MG63 (cell line): ENCODE results near the gene ZNF827. TPM values are rescaled to one million over a fixed set of nuclear protein-coding genes. Genes with fewer than 3 reads are reported as not detected.
A peak's percentile ranks its signal among the peaks of the same experiment; 100 is the strongest.

Experiments used
- DNase-seq: peaks from one replicate; pipeline ENCODE4 v3.0.0-alpha.2; 2020
- H3K27me3 ChIP-seq: fragments of 250-450 bp; sonication (Bioruptor Pico); 2 replicates; pipeline ENCODE4 v1.5.1; 2020; ENCODE audit warnings: mild to moderate bottlenecking, moderate library complexity
- H3K36me3 ChIP-seq: fragments of 250-450 bp; sonication (Bioruptor Pico); 2 replicates; pipeline ENCODE4 v1.5.1; 2020; ENCODE audit warnings: mild to moderate bottlenecking, moderate library complexity
- H3K4me3 ChIP-seq: fragments of 250-450 bp; sonication (Bioruptor Pico); 2 replicates; pipeline ENCODE4 v1.5.1; 2020; ENCODE audit warnings: mild to moderate bottlenecking, moderate library complexity
- H3K9me3 ChIP-seq: fragments of 250-450 bp; sonication (Bioruptor Pico); 2 replicates; pipeline ENCODE4 v1.5.1; 2020; ENCODE audit warnings: mild to moderate bottlenecking, moderate library complexity
- total RNA-seq: library from RNA; depleted of rRNA; stranded (reverse); fragments of >200 nt; shearing (Covaris generic); gene quantifications from 2 replicates; pipeline ENCODE4 v1.2.3, GENCODE V29; 2014; ENCODE audit warnings: low replicate concordance; rRNA removed

The ZNF827 gene, protein sequence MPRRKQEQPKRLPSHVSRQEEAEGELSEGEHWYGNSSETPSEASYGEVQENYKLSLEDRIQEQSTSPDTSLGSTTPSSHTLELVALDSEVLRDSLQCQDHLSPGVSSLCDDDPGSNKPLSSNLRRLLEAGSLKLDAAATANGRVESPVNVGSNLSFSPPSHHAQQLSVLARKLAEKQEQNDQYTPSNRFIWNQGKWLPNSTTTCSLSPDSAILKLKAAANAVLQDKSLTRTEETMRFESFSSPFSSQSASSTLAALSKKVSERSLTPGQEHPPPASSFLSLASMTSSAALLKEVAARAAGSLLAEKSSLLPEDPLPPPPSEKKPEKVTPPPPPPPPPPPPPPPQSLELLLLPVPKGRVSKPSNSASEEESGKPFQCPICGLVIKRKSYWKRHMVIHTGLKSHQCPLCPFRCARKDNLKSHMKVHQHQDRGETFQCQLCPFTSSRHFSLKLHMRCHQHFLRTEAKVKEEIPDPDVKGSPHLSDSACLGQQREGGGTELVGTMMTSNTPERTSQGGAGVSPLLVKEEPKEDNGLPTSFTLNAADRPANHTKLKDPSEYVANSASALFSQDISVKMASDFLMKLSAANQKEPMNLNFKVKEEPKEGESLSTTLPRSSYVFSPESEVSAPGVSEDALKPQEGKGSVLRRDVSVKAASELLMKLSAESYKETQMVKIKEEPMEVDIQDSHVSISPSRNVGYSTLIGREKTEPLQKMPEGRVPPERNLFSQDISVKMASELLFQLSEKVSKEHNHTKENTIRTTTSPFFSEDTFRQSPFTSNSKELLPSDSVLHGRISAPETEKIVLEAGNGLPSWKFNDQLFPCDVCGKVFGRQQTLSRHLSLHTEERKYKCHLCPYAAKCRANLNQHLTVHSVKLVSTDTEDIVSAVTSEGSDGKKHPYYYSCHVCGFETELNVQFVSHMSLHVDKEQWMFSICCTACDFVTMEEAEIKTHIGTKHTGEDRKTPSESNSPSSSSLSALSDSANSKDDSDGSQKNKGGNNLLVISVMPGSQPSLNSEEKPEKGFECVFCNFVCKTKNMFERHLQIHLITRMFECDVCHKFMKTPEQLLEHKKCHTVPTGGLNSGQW
- 0.86 and 2.1 TPM in 2 replicates for total RNA-seq

DNA sequence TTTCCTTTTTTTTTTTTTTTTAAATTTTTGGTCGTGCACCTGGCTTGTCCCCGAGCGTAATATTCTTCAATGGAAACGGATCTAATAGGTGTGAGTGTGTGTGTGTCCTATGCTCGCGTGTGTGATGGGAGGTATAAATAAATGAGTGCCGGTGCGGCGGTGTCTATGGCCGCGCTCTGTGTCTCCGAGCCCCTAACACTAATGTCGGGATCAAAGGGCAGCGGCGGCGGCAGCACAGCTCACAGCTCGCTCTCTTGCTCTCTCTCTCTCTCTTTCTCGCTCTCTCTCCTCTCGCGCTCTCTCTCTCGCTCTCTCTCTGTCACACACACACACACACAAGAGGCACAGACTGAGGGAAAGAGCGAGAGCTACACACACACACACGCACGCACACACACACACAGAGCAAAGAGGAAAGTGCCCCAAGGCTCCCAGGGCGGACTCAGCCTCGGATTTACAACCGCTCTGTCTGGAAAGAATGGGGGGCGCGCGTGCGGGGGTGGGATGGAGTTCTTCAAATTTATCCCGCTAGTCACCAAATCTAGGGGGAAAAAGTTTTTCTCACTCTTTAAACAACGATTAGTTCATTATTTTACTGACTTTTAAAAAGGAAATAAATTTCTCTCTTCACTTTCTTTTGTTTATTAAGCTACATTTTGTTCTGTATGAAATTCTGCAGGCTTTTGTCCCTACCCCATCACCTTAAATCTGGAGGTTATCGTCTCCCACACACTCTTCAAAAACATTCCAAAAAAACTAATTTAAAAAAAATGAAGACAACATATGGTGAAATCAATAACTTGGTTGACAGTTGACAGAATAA, at the start of gene ZNF827:
ZNF827 (minus strand) TSS at position 206 of the 823 bp plus-strand sequence. CDS start 416 bp downstream, outside the sequence.
- Histone ChIP-seq H3K4me3 (peak within 1 kb of the TSS; percentile 57), H3K36me3 (no peaks in the 10 kb centered on the region), H3K9me3 (no peaks in the 10 kb centered on the region), H3K27me3 (no peaks in the 10 kb centered on the region)
- DNase-seq = peak; percentile 60

DNA sequence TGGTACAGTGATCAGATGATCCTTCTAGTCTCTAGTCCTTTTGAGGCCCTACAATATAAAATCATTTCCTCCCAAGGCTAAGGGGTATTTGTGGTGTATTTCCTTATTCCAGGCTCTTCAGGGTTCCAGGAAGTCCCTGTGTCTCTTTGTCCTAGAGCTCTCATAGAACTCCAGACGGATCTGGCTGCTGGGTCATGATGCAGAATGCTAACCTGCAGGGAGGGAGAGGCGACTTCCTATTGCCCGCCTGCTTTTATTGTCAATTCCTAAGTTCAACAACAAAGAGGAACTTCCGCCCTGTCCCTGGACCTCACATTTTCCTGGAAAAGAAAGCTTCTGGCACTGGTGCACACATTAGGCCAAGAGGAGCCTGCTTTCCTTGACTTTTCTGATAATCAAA, 45.9 kb upstream of the ZNF827 start:
- Histone ChIP-seq H3K4me3 (no peak overlapping the region), H3K27me3 (no peaks in the 10 kb centered on the region), H3K36me3 (no peaks in the 10 kb centered on the region), H3K9me3 (no peaks in the 10 kb centered on the region)
- DNase-seq = no peak

DNA sequence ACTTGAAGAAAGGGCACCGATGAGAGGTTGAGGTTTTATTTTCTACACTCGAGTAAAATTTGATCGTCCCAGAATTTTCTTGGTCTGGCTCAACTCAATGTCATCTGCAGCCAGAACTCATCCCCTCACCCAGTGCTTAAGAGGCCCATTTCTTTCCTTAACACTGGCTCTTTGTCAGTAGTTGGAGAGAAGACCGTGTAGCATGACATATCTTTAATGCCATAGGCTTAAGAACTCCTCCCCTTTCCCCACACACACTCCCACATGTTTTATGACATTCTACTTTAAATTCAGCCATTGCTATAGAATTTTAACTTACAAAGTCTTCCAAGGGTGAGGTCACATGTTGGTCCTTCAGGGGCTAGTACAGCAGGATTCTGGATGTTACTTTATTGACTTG, 44.2 kb upstream of the ZNF827 start:
- Histone ChIP-seq H3K36me3 (no peaks in the 10 kb centered on the region), H3K27me3 (no peaks in the 10 kb centered on the region), H3K4me3 (no peak overlapping the region), H3K9me3 (no peaks in the 10 kb centered on the region)
- DNase-seq = no peak

DNA sequence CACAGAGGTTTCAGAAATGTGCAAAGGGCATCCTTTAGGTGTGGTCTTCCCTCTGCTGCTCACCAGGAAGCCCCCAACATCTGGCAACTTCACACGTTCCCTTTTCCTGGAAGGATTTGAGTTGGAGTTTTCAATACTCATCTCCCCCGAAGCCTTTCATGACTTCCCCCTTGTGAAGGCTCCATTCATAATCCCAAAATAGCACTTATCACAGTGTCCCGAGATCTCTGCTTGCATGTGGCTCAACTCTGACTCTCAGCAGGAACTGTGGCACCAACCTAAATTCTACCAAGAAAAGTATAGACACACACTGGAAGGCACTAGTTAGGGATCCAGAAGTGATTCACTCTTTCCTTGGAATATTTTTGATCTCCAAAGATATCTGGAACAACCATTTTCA, 40.5 kb upstream of the ZNF827 start:
- Histone ChIP-seq H3K9me3 (no peaks in the 10 kb centered on the region), H3K27me3 (no peaks in the 10 kb centered on the region), H3K4me3 (no peak overlapping the region), H3K36me3 (no peaks in the 10 kb centered on the region)
- no peak for DNase-seq

DNA sequence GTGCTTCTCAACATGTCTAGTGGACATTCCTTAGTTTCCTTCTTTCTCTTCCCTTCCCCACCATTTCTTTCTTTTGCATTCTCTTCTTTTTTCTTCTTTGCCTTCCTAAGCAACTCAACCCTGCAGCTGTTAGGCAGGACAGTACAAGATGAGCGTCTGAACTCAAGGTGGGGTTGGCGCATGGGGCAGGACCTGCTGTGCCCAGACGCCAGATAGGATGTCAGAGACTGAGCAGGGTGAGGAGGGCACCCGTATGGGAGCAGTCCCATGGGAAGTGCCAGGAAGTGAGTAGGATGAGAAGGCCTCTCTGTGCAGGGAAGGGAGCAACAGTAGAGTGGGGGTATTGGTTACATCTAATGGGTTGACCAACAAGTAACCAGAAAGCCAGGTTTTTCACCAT, 38.1 kb upstream of the ZNF827 start:
- H3K36me3 ChIP-seq = no peaks in the 10 kb centered on the region
- H3K27me3 ChIP-seq = no peaks in the 10 kb centered on the region
- no peaks in the 10 kb centered on the region for H3K9me3 ChIP-seq
- DNase-seq = no peak
- H3K4me3 ChIP-seq = no peak overlapping the region

DNA sequence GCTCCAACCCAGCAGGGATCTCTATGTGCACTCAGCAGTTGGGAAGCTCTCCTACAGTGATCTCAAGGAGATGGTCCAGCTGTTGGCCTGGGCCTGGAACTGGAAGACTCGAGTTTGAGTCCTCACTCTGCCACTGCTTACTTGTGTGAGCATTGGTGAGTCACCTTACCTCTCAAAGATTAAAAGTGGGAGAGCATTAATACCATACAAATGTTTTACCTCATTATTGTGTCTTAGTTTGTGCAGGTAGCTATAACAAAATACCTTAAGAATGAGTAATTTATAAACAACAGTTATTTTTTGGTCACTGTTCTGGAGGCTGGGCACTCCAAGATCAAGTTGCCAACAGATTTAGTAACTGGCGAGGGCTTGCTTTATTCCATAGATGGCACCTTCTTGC, 21.4 kb upstream of the ZNF827 start:
- Histone ChIP-seq H3K36me3 (no peaks in the 10 kb centered on the region), H3K27me3 (no peaks in the 10 kb centered on the region), H3K4me3 (no peak overlapping the region), H3K9me3 (no peaks in the 10 kb centered on the region)
- no peak for DNase-seq

DNA sequence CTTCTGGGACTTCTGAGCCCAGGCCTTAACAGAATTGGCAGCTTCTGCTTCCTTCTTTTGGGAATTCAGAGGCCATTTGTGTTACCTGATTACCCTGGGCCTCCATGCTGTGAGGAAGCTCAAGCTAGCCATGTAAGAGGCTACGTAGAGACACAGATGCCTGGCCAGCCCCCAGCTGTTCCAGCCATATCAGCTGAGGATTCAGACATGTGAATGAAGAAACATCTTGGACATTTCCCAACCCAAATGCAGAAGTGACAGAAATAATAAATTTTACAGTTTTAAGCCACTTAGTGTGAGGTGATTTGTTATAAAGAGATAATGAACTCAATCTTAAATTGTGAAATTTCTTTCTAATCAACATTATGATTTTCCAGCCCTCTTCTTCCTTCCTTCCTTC, 18.7 kb upstream of the ZNF827 start:
- no peak for DNase-seq
- no peak overlapping the region for H3K4me3 ChIP-seq
- no peaks in the 10 kb centered on the region for H3K9me3 ChIP-seq
- no peaks in the 10 kb centered on the region for H3K27me3 ChIP-seq
- H3K36me3 ChIP-seq = no peaks in the 10 kb centered on the region

DNA sequence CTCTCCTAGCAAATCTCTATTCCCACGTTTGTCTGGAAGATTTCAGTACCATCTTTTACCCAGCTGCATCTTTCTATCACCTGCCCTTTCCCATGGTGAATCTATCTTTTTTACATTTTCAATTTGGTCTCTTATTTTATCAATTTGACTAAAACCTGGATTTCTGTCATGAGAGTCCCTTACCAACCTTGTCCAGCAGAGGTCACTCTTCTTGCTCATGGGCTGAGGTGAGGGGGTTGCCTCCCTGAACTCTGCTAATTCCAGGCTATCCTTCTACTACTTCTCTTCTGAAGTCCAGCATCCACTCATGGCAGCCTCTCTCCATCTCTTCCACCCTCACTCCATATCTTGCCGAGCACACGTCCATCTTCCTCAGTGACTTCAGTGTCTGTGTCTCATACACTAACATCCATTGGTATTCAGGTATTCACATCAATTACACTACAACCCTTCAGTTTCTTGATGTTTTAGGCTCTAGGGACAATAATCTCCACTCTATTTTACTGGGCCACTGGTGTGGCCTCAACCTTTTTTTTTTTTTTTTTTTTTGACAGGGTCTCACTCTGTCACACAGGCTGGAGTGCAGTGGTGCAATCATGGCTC, 17.8 kb upstream of the ZNF827 start:
- no peaks in the 10 kb centered on the region for H3K27me3 ChIP-seq
- no peaks in the 10 kb centered on the region for H3K9me3 ChIP-seq
- no peak overlapping the region for H3K4me3 ChIP-seq
- H3K36me3 ChIP-seq = no peaks in the 10 kb centered on the region
- peak; percentile 6 for DNase-seq

DNA sequence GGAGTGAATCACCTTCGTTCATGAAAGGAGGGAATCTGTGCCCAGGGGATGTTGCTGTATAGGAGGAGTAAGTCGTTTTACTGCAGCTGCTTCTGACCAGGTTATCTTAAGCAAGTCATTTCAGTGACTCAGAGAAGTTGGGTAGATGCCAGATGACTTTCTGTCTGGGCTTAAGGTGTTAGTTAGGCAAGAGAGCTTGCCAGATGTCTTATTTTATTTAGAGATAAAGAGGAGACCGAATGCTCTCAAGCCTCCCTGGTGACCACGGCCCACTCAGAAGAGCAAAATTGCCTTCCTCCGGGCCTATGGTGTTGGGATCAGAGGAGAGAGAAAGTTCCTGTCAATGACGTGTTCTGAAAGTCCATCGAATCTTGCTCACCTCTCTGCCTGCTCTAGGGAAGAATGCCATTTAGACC, 16.3 kb upstream of the ZNF827 start:
- Histone ChIP-seq H3K27me3 (no peaks in the 10 kb centered on the region), H3K36me3 (no peaks in the 10 kb centered on the region), H3K9me3 (no peaks in the 10 kb centered on the region), H3K4me3 (no peak overlapping the region)
- peak; percentile 54 for DNase-seq

DNA sequence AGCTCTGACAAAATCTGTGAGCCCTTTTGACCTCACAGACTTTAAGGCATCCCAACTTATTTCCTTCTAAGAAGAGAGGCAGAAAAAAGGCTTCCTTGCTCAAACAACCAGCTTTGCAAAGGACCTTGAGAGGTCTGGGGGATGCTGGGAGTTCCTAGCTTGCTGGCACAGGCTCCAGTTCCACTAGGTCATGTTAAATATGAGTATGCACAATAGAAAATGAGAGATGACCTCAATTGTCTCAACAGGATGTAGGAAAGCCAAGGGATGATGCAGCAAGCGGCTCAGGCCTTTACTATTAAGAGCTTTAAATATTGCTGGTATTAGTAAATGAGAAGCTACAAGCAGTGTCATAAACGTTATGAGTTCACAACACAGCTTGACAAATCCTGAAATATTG, 13.3 kb upstream of the ZNF827 start:
- DNase-seq = no peak
- H3K9me3 ChIP-seq = no peaks in the 10 kb centered on the region
- peaks cover 3% of the 10 kb centered on the region; the same call in 1 of the 2 replicates for H3K27me3 ChIP-seq
- no peak overlapping the region for H3K4me3 ChIP-seq
- H3K36me3 ChIP-seq = no peaks in the 10 kb centered on the region

DNA sequence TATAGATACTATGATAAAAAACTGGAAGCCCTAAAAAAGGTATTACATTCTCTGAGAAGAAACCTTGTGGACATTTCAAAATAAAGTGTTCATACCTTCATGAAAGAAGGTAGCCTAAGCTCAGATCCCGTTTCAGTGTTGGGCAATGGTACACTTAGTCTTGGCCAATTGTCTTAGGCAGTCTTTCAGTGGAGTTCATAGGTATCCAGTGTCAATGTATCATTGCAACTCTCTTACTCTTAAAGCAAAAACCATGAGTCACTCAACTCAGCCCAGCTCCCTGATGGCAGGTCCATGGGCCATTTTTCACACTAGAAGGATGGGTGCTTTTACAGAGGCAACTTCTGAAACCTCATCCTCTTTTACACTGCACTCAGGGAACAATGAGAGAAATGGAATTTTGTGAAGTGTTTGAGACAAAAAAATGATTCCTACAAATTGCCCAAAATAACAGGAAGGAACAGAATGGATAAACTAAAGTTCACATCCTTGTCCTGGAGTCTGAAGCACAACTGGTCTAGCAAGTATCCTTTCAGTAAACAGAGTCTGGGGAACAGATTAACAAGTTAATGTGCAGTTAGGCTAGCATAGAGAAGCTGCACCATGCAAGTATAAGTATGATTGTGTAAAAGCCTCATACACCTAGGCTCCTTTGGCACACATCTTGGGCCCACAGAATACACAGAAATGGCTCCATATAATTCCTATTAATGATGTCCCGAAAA, 7.0 kb upstream of the ZNF827 start:
- Histone ChIP-seq H3K4me3 (no peak overlapping the region), H3K9me3 (no peaks in the 10 kb centered on the region), H3K27me3 (peaks cover 3% of the 10 kb centered on the region; the same call in 1 of the 2 replicates), H3K36me3 (no peaks in the 10 kb centered on the region)
- DNase-seq = no peak

DNA sequence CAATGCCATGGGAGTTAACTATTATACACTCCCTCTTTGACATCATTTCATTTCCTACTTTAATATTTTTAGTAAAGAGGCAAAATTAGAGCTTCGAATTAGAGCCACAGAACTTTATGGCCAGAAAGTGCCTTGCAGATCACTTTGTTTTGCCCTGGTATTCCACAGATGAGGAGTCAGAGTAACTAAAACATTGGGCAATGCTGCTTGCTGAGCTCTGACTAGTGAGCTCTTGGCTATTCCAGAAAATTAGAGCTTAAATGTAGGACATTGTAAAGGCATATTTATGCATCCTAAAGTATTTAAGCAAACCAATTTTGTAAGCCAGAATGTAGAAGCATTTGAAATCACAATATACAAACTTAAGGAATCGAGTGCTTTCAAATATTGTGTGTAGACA, 6.3 kb upstream of the ZNF827 start:
- Histone ChIP-seq H3K27me3 (peaks cover 3% of the 10 kb centered on the region; the same call in 1 of the 2 replicates), H3K36me3 (no peaks in the 10 kb centered on the region), H3K9me3 (no peaks in the 10 kb centered on the region), H3K4me3 (no peak overlapping the region)
- DNase-seq = no peak

DNA sequence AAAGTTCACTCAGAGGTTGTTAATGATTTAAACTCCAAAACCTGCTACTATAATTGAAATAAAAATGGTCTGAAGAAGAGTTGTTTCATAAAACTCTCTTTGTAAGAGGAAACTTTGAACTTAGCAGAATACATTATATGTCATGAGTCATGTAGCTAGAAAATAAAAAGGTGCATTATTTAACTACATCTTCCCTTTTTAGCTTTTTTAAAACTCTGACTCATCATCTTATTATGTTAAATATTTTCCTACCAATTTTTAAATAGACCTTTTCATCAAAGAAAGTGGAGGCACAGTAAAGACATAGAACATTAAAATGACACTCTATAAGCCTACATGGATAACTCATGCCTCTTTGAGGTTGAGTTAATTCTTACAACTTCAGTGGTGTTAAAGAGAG, 1.2 kb upstream of the ZNF827 start:
- DNase-seq = no peak
- H3K36me3 ChIP-seq = no peaks in the 10 kb centered on the region
- no peak overlapping the region for H3K4me3 ChIP-seq
- H3K27me3 ChIP-seq = no peaks in the 10 kb centered on the region
- no peaks in the 10 kb centered on the region for H3K9me3 ChIP-seq

DNA sequence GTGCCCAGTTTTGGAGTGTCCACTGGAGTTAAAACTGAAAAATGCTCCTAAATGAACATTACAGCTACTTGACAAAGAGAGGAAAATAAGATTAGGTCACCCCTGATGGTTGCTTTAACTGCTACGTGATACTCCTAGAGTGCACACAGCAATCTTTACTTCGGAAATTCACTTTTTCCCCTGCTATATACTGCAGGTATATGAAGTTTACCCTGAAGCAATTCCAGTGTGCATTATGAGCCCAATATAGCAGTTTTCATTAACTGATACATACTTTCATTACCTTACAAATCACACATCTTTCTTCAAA, 773 bp upstream of the ZNF827 start:
- H3K9me3 ChIP-seq = no peaks in the 10 kb centered on the region
- H3K27me3 ChIP-seq = no peaks in the 10 kb centered on the region
- no peak for DNase-seq
- H3K36me3 ChIP-seq = no peaks in the 10 kb centered on the region
- H3K4me3 ChIP-seq = no peak overlapping the region; the same call in 1 of the 2 replicates

DNA sequence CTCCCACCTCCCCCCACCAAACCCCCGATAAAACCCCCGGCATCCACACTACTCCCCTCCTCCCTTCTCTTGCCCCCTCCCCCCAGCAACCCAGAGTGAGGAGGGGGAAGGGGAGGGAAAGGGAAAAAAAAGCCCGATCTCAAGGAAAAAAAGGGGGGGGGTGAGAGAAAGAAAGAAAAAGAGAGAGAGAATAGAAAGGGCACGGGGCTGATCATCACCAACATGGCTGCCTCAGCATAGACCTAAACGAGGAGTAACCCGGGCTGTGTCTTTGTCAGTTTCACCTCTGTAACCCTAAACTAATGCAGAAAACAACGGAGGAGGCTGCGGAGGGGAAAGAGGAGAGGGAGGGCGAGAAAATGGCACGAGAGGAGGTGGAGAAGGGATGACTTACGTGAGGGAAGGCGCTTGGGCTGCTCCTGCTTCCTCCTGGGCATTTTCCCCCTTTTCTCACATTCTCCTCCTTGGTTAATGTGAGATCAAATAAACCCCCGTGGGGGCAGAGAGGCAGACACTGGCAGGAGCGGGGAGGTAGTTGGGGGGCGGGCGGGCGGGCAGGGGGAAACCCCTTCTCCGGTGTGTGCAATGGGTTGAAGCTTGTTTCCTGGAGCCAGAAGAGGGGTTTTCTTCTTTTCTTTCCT, 532 bp downstream of the ZNF827 start:
- Histone ChIP-seq H3K9me3 (no peaks in the 10 kb centered on the region), H3K36me3 (no peaks in the 10 kb centered on the region), H3K27me3 (no peaks in the 10 kb centered on the region), H3K4me3 (peak overlapping the region; percentile 57)
- DNase-seq = no peak
